CD14-positive monocyte (primary cell): ENCODE results near the gene TTC31. TPM values are rescaled to one million over a fixed set of nuclear protein-coding genes. Genes with fewer than 3 reads are reported as not detected.
A peak's percentile ranks its signal among the peaks of the same experiment; 100 is the strongest.

ENCODE experiments used
- DNase-seq, 3 donors: peaks; one replicate each; pipeline ENCODE4 v3.0.0-alpha.2; 2011 to 2022
- H2AFZ ChIP-seq: 2 replicates; pipeline ENCODE4 v1.6.0; 2012; ENCODE audit warnings: mild to moderate bottlenecking, low read depth, low read length, inconsistent platforms; ENCODE audit not compliant: insufficient read depth, poor library complexity, severe bottlenecking
- H3K27ac ChIP-seq, 2 donors: 1 replicate in 1 of 2; 2 replicates in 1 of 2; pipeline ENCODE4 v1.5.1; 2012 to 2013; ENCODE audit warnings: low read length in 2 of 2, control low read depth in 1 of 2, inconsistent platforms in 1 of 2, low read depth in 1 of 2, mild to moderate bottlenecking in 1 of 2
- H3K27me3 ChIP-seq, 2 donors: one replicate each; pipeline versions ENCODE4 v1.6.0 to v1.6.1; 2011 to 2013; ENCODE audit warnings: low read length in 2 of 2; ENCODE audit not compliant: control insufficient read depth in 2 of 2, insufficient read depth in 2 of 2
- H3K36me3 ChIP-seq, 2 donors: replicated peaks in 1 of 2; 1 replicate in 1 of 2; 2 replicates in 1 of 2; pipeline versions ENCODE4 v1.5.1 to v1.6.1; 2012 to 2013; ENCODE audit warnings: low read length in 2 of 2, control low read depth in 1 of 2, inconsistent platforms in 1 of 2, mild to moderate bottlenecking in 1 of 2; ENCODE audit not compliant: insufficient read depth in 2 of 2, control insufficient read depth in 1 of 2
- H3K4me1 ChIP-seq, 2 donors: 1 replicate in 1 of 2; 2 replicates in 1 of 2; pipeline versions ENCODE4 v1.5.1 to v1.6.1; 2012 to 2013; ENCODE audit warnings: low read length in 2 of 2, control low read depth in 1 of 2, inconsistent platforms in 1 of 2, mild to moderate bottlenecking in 1 of 2, moderate library complexity in 1 of 2; ENCODE audit not compliant: insufficient read depth in 2 of 2, control insufficient read depth in 1 of 2
- H3K4me2 ChIP-seq: replicated peaks from 2 replicates; pipeline ENCODE3; 2012; ENCODE audit warnings: low read length, moderate library complexity, mild to moderate bottlenecking; ENCODE audit not compliant: poor library complexity, severe bottlenecking; ENCODE audit errors: extremely low read depth
- H3K4me3 ChIP-seq, 3 experiments: fragments of 200-600 bp in 1 of 3; sonication (generic) in 1 of 3; replicated peaks in 1 of 3; 1 replicate in 2 of 3; 2 replicates in 1 of 3; pipeline ENCODE4 v1.5.1; 2011 to 2013; ENCODE audit warnings: low read length in 3 of 3, mild to moderate bottlenecking in 3 of 3, control low read depth in 2 of 3, low read depth in 2 of 3, inconsistent platforms in 1 of 3, moderate library complexity in 1 of 3
- H3K79me2 ChIP-seq: 2 replicates; pipeline ENCODE4 v1.6.0; 2012; ENCODE audit warnings: mild to moderate bottlenecking, control low read depth, inconsistent platforms, low read length, moderate library complexity; ENCODE audit not compliant: insufficient read depth
- H3K9ac ChIP-seq: 2 replicates; pipeline ENCODE4 v1.6.0; 2017; ENCODE audit warnings: low read length, mild to moderate bottlenecking; ENCODE audit not compliant: insufficient read depth, poor library complexity, severe bottlenecking
- H3K9me3 ChIP-seq, 2 donors: replicated peaks in 1 of 2; 1 replicate in 1 of 2; 2 replicates in 1 of 2; pipeline versions ENCODE4 v1.5.1 to v1.6.1; 2012 to 2013; ENCODE audit warnings: low read length in 2 of 2, control low read depth in 1 of 2; ENCODE audit not compliant: control insufficient read depth in 1 of 2, insufficient read depth in 1 of 2
- H4K20me1 ChIP-seq: 2 replicates; pipeline ENCODE4 v1.6.0; 2012; ENCODE audit warnings: mild to moderate bottlenecking, low read length, control low read depth, moderate library complexity; ENCODE audit not compliant: insufficient read depth
- H3K27ac Mint-ChIP-seq, 7 donors: one replicate each; pipeline ENCODE4 v1.8.0; 2020; ENCODE audit warnings: mild to moderate bottlenecking in 7 of 7, mixed read lengths in 7 of 7, moderate library complexity in 6 of 7, inconsistent platforms in 2 of 7
- H3K27me3 Mint-ChIP-seq, 3 donors: one replicate each; pipeline ENCODE4 v1.8.0; 2021 to 2022; ENCODE audit warnings: low read depth in 3 of 3, mild to moderate bottlenecking in 3 of 3, mixed read lengths in 3 of 3, moderate library complexity in 3 of 3, inconsistent platforms in 1 of 3
- H3K36me3 Mint-ChIP-seq, 2 donors: one replicate each; pipeline ENCODE4 v1.8.0; 2020; ENCODE audit warnings: mixed read lengths in 2 of 2, inconsistent platforms in 1 of 2, mild to moderate bottlenecking in 1 of 2
- H3K4me1 Mint-ChIP-seq: one replicate; pipeline ENCODE4 v1.8.0; 2020; ENCODE audit warnings: mild to moderate bottlenecking, mixed read lengths
- H3K4me3 Mint-ChIP-seq, 2 donors: one replicate each; pipeline ENCODE4 v1.8.0; 2020; ENCODE audit warnings: mild to moderate bottlenecking in 2 of 2, mixed read lengths in 2 of 2, moderate library complexity in 1 of 2
- H3K9me3 Mint-ChIP-seq, 7 donors: one replicate each; pipeline ENCODE4 v1.8.0; 2020 to 2022; ENCODE audit warnings: mixed read lengths in 7 of 7, mild to moderate bottlenecking in 6 of 7, moderate library complexity in 6 of 7, inconsistent platforms in 2 of 7
- WGBS: methylation state at CpG from one replicate; pipeline ENCODE4 v1.1.5; 2013; ENCODE audit warnings: missing lambda C conversion rate; ENCODE audit not compliant: insufficient coverage; 5-methylcytosine and 5-hydroxymethylcytosine counted together
- intact Hi-C, 2 donors: fragments of 100-400 bp; cut with micrococcal nuclease; formaldehyde crosslinking; loops; one replicate each; pipeline versions ENCODE4 v1.15.0 to v1.15.1; 2023
- polyA plus RNA-seq, 3 donors: library from polyadenylated mRNA; depleted of rRNA in 1 of 3; unstranded in 2 of 3; stranded (reverse) in 1 of 3; fragments of 300-500 nt in 2 of 3; fragments of >200 nt in 1 of 3; fragmentation: Illumina TruSeq in 2 of 3; gene quantifications; 1 replicate in 2 of 3; 2 replicates in 1 of 3; pipeline ENCODE4 v1.2.3, GENCODE V29; 2012 to 2021
- TF ChIP-seq, protein P1 (sequence below): fragments of 200-600 bp; IDR thresholded peaks from one replicate; pipeline ENCODE4 v1.8.0; 2022; ENCODE audit warnings: antibody characterized with exemption, mild to moderate bottlenecking

TTC31 gene
- polyA plus RNA-seq, 3 donors = 19.6 to 46.5 (median 21.3) TPM

DNA sequence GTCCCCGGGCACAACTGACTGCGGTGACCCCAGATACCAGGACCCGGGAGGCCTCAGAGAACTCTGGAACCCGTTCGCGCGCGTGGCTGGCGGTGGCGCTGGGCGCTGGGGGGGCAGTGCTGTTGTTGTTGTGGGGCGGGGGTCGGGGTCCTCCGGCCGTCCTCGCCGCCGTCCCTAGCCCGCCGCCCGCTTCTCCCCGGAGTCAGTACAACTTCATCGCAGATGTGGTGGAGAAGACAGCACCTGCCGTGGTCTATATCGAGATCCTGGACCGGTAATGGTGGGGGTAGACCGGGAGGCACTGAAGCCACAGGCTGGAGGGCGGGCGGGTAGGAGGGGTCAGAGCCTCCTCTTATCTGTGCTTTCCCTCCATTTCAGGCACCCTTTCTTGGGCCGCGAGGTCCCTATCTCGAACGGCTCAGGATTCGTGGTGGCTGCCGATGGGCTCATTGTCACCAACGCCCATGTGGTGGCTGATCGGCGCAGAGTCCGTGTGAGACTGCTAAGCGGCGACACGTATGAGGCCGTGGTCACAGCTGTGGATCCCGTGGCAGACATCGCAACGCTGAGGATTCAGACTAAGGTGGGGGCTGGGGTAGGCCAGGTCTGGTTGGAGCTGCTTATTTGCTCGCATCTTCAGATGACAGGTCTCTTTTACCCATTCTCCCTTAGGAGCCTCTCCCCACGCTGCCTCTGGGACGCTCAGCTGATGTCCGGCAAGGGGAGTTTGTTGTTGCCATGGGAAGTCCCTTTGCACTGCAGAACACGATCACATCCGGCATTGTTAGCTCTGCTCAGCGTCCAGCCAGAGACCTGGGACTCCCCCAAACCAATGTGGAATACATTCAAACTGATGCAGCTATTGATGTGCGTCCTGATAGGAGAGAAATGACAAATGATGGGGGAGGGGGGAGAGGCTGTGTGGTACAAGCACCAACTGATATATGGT is 47.6 kb downstream of the TTC31 start:
- H3K36me3 ChIP-seq = peaks cover 23 to 40% of the 10 kb centered on the region in 2 donors
- H3K9me3 ChIP-seq = no peaks in the 10 kb centered on the region
- H3K4me3 ChIP-seq = peak overlapping the region; percentile 65 to 96 (median 87)
- H3K27me3 Mint-ChIP-seq = peaks cover 0 to 3% (median 0%) of the 10 kb centered on the region in 3 donors
- peak overlapping the region; percentile 94 to 98 for H3K4me3 Mint-ChIP-seq
- peak overlapping the region; percentile 96 for H3K4me2 ChIP-seq
- H3K36me3 Mint-ChIP-seq = peaks cover 42 to 47% of the 10 kb centered on the region in 2 donors
- under 1% methylated on average over 41 of the region's 54 CpGs for WGBS
- intact Hi-C loops = loop anchor here in 1 of 2 donors (10.0 kb wide), 1 partner anchor 54 kb away; no protein-coding TSS in a partner anchor
- peak overlapping the region; percentile 96 for H3K9ac ChIP-seq
- peak overlapping the region; percentile 15 to 95 for H3K27ac ChIP-seq
- peak overlapping the region; percentile 60 to 95 (median 75) for H3K27ac Mint-ChIP-seq
- peaks cover 29% of the 10 kb centered on the region for H3K79me2 ChIP-seq
- no peaks in the 10 kb centered on the region for H3K27me3 ChIP-seq
- peak; percentile 31 to 75 (median 50) for DNase-seq
- peaks cover 42% of the 10 kb centered on the region for H3K4me1 Mint-ChIP-seq
- peak overlapping the region; percentile 93 for H2AFZ ChIP-seq
- TF ChIP-seq, protein P1, sequence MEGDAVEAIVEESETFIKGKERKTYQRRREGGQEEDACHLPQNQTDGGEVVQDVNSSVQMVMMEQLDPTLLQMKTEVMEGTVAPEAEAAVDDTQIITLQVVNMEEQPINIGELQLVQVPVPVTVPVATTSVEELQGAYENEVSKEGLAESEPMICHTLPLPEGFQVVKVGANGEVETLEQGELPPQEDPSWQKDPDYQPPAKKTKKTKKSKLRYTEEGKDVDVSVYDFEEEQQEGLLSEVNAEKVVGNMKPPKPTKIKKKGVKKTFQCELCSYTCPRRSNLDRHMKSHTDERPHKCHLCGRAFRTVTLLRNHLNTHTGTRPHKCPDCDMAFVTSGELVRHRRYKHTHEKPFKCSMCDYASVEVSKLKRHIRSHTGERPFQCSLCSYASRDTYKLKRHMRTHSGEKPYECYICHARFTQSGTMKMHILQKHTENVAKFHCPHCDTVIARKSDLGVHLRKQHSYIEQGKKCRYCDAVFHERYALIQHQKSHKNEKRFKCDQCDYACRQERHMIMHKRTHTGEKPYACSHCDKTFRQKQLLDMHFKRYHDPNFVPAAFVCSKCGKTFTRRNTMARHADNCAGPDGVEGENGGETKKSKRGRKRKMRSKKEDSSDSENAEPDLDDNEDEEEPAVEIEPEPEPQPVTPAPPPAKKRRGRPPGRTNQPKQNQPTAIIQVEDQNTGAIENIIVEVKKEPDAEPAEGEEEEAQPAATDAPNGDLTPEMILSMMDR = no peak
- peaks cover 0 to 8% (median 0%) of the 10 kb centered on the region in 7 donors for H3K9me3 Mint-ChIP-seq
- peaks cover 26% of the 10 kb centered on the region for H4K20me1 ChIP-seq
- H3K4me1 ChIP-seq = peaks cover 28 to 46% of the 10 kb centered on the region in 2 donors

DNA sequence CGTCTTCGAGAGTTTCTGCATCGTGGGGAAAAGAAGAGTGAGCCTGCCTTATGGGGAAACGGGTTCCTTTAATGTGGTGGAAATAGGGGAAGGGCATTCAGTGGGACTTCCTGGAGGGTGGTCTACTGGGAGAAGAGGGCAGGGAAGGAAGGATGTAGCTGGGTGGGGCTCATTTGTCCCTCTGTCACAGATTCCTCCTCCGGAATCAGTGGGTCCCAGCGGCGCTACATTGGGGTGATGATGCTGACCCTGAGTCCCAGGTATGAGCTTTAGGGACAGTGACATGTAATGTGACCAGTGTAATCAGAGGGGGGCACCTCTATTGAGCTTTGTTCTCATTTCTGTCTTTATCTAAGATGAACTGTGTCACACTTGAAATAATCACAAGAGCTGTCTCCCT is 48.8 kb downstream of the TTC31 start:
- intact Hi-C loops = loop anchor here in 1 of 2 donors (10.0 kb wide), 1 partner anchor 53 kb away; no protein-coding TSS in a partner anchor
- H3K4me2 ChIP-seq = no peak overlapping the region
- TF ChIP-seq, protein P1 = no peak
- no peaks in the 10 kb centered on the region for H3K27me3 ChIP-seq
- H3K9me3 Mint-ChIP-seq = peaks cover 0 to 2% (median 0%) of the 10 kb centered on the region in 7 donors
- H3K4me1 ChIP-seq = peaks cover 25 to 38% of the 10 kb centered on the region in 2 donors
- H3K79me2 ChIP-seq = peaks cover 29% of the 10 kb centered on the region
- H3K9me3 ChIP-seq = no peaks in the 10 kb centered on the region
- peaks cover 0 to 4% (median 0%) of the 10 kb centered on the region in 3 donors for H3K27me3 Mint-ChIP-seq
- H3K27ac ChIP-seq = no peak overlapping the region
- peaks cover 36 to 39% of the 10 kb centered on the region in 2 donors for H3K36me3 Mint-ChIP-seq
- peaks cover 21 to 34% of the 10 kb centered on the region in 2 donors for H3K36me3 ChIP-seq
- WGBS = 63% methylated on average over 4 of the region's 7 CpGs
- H4K20me1 ChIP-seq = peaks cover 23% of the 10 kb centered on the region
- H3K4me1 Mint-ChIP-seq = peaks cover 34% of the 10 kb centered on the region
- peak overlapping the region in 1 of 7 donors; percentile 46 for H3K27ac Mint-ChIP-seq
- H3K4me3 ChIP-seq = no peak overlapping the region
- no peak overlapping the region for H3K4me3 Mint-ChIP-seq
- H3K9ac ChIP-seq = no peak overlapping the region
- H2AFZ ChIP-seq = no peak overlapping the region
- DNase-seq = no peak
